Adrenal gland (tissue), 12 donors: ENCODE results near the gene NKAIN2. TPM values are rescaled to one million over a fixed set of nuclear protein-coding genes. Genes with fewer than 3 reads are reported as not detected.

ENCODE experiments used
- DNase-seq, 7 donors: peaks; one replicate each; pipeline ENCODE4 v3.0.0-alpha.2; 2019 to 2020
- H3K27ac ChIP-seq, 5 donors: fragments of 200-600 bp; sonication (generic) in 4 of 5; 1 replicate in 3 of 5; 2 replicates in 2 of 5; pipeline versions ENCODE4 v1.5.1 to v1.8.0; 2016 to 2020; ENCODE audit warnings: mild to moderate bottlenecking in 1 of 5
- H3K27me3 ChIP-seq: fragments of 200-600 bp; 2 replicates; pipeline ENCODE4 v1.8.0; 2021
- H3K36me3 ChIP-seq, 2 donors: fragments of 200-600 bp; replicated peaks in 1 of 2; 1 replicate in 1 of 2; 2 replicates in 1 of 2; pipeline versions ENCODE4 v1.5.1 to v1.8.0; 2018 to 2022
- H3K4me1 ChIP-seq, 2 donors: fragments of 200-600 bp; replicated peaks in 1 of 2; 1 replicate in 1 of 2; 2 replicates in 1 of 2; pipeline versions ENCODE4 v1.5.1 to v1.8.0; 2018 to 2021
- H3K4me3 ChIP-seq, 4 donors: fragments of 200-600 bp; sonication (generic) in 3 of 4; one replicate each; pipeline ENCODE4 v1.5.1; 2016 to 2018
- H3K9me3 ChIP-seq, 3 donors: fragments of 200-600 bp; sonication (generic) in 1 of 3; replicated peaks in 1 of 3; 1 replicate in 2 of 3; 2 replicates in 1 of 3; pipeline versions ENCODE4 v1.5.1 to v1.8.0; 2016 to 2021
- POLR2A ChIP-seq, 2 donors: fragments of 450-650 bp; IDR thresholded peaks; one replicate each; pipeline ENCODE4 v1.6.1; 2017; ENCODE audit warnings: antibody characterized with exemption in 2 of 2, mild to moderate bottlenecking in 2 of 2, moderate library complexity in 1 of 2
- WGBS, 4 donors: extraction: QIAGEN DNeasy Blood & Tissue Kit in 2 of 4; methylation state at CpG; one replicate each; pipeline versions ENCODE4 v1.1.5 to v1.1.7; 2013 to 2017; 5-methylcytosine and 5-hydroxymethylcytosine counted together
- intact Hi-C, 2 donors: fragments of 100-400 bp; cut with DNase I; formaldehyde crosslinking; loops; one replicate each; pipeline versions ENCODE4 v1.14.1 to v1.15.0; 2022 to 2023
- polyA plus RNA-seq, 3 donors: library from polyadenylated mRNA; stranded (reverse); fragments of 200-250 nt in 2 of 3; fragments of 350-450 nt in 1 of 3; fragmentation: Illumina TruSeq in 1 of 3; extraction: RNeasy Lipid Tissue Mini Kit (QIAGEN cat#74804) in 1 of 3; gene quantifications; one replicate each; pipeline ENCODE4 v1.2.3, GENCODE V29; 2013 to 2014
- total RNA-seq, 9 donors: library from RNA; depleted of rRNA in 4 of 9; stranded (reverse); fragments of >200 nt in 4 of 9; fragments of 120-200 nt in 1 of 9; fragmentation: NEBNext Ultra II Directional in 1 of 9; extraction: Animal tissue kit (Norgen Biotek cat#: 25700) in 1 of 9; gene quantifications; one replicate each; pipeline versions ENCODE4 v1.1.0 to v1.2.4, GENCODE V29; 2013 to 2023
- TF ChIP-seq, protein P1 (sequence below), 6 experiments: fragments of 450-650 bp in 4 of 6; fragments of 200-600 bp in 2 of 6; sonication (generic) in 1 of 6; IDR thresholded peaks; 1 replicate in 5 of 6; 2 replicates in 1 of 6; pipeline versions ENCODE4 v1.5.1 to v1.8.0; 2016 to 2021; ENCODE audit warnings: antibody characterized with exemption in 6 of 6, mild to moderate bottlenecking in 2 of 6, moderate library complexity in 1 of 6
- donor health status: healthy with polysubstance abuse.
- donor health status: Bipolar disorder and iron deficiency.
- donor health status: DM: yes; HTN: yes; CAD: no.
- donor health status: DM: no; HTN: no; CAD: no.
- donor health status: DM: no; HTN: no; CAD: no.
- donor health status: DM: yes; HTN: yes; CAD: no.

Gene NKAIN2
- total and polyA plus RNA-seq, 12 donors: under 0.01 to 0.61 (median 0.23) TPM; not detected in 3

DNA sequence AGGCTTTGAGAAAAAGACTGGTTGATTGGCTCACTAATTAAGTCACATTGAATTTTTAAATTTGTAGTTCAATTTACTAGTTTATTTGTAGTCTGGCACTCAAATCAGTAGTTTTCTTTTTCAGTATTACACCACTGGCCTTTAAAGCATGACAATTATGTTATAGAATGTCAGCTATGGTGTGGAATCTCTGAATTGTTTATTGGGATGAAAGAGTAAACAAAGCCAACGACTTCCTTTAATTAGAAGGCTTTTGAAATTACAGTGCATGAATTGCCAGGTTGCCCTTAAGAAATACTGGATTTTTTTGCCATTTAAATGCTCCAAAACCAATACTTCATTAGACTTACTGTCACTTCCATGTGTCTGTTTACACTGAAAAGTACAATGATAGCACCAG, 731.6 kb downstream of the NKAIN2 start:
- H3K9me3 ChIP-seq: no peaks in the 10 kb centered on the region
- no peaks in the 10 kb centered on the region for H3K4me1 ChIP-seq
- DNase-seq: no peak
- 31 to 40% (median 35%) methylated on average over 1 of the region's 1 CpG for WGBS, 4 donors
- no peaks in the 10 kb centered on the region for H3K36me3 ChIP-seq
- TF ChIP-seq POLR2A (IDR thresholded peaks at IDR 0.05): no peak
- TF ChIP-seq, protein P1, sequence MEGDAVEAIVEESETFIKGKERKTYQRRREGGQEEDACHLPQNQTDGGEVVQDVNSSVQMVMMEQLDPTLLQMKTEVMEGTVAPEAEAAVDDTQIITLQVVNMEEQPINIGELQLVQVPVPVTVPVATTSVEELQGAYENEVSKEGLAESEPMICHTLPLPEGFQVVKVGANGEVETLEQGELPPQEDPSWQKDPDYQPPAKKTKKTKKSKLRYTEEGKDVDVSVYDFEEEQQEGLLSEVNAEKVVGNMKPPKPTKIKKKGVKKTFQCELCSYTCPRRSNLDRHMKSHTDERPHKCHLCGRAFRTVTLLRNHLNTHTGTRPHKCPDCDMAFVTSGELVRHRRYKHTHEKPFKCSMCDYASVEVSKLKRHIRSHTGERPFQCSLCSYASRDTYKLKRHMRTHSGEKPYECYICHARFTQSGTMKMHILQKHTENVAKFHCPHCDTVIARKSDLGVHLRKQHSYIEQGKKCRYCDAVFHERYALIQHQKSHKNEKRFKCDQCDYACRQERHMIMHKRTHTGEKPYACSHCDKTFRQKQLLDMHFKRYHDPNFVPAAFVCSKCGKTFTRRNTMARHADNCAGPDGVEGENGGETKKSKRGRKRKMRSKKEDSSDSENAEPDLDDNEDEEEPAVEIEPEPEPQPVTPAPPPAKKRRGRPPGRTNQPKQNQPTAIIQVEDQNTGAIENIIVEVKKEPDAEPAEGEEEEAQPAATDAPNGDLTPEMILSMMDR (IDR thresholded peaks at IDR 0.05): no peak
- no peak overlapping the region for H3K4me3 ChIP-seq
- no peak overlapping the region for H3K27ac ChIP-seq
- H3K27me3 ChIP-seq: no peaks in the 10 kb centered on the region
- intact Hi-C loops: no loop called here

DNA sequence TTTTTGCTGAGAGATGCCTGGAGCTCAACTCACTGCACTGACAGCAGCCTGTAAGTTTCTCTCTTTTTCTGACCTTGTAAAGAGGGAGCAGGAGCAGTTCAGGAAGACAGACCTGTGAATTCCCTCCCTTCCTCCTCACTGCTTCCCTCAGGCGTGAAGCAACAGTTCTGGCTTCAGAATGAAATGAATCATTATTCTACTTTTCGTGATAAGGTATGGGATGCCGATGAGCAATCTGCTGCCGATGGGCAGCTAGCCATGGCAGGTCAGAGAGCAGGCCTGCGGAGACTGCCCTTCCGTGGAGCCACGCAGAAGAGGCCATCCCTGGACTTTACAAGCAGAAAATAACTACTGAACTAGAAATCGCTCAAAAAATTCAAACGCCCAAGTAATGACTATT, 732.1 kb downstream of the NKAIN2 start:
- Histone ChIP-seq H3K27ac (no peak overlapping the region), H3K9me3 (no peaks in the 10 kb centered on the region), H3K4me3 (no peak overlapping the region), H3K4me1 (no peaks in the 10 kb centered on the region), H3K36me3 (no peaks in the 10 kb centered on the region), H3K27me3 (no peaks in the 10 kb centered on the region)
- intact Hi-C loops: no loop called here
- peak in 3 of 7 donors; percentile 12 to 23 (median 17) for DNase-seq
- TF ChIP-seq POLR2A (IDR thresholded peaks at IDR 0.05): no peak
- TF ChIP-seq, protein P1 (IDR thresholded peaks at IDR 0.05): no peak
- 32 to 37% (median 34%) methylated on average over 9 of the region's 9 CpGs for WGBS, 4 donors

DNA sequence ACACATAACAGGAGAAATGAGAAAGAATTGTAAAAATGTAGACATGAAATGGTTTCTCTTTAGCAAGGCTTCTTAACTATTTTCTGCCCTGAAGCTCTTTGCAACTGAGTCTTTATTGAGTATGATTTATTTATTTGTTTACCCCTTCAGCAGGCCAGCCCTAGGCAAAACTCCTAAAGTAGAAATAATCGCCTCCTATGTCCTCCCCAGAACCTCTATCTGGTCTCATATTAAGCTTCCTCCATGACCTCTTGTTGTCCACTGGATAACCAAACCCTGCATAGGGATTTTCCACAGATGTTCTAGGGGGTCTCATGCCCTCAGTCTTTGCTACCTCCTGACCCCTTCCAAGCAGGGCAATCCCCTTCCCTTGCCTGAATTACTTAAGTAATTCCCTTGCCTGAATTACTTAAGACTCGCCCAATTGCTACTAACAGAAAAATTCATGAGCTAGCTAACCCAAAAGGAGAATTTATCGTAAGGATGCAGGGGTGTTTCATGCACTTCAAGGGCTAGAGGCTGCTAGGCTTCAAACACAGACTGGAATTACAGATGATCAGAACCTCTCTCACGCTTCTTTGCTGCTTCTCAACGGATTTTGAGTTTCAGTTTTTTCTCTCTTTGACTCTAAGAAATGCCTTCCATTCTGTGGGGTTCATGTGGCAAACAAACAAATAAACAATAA, 732.6 kb downstream of the NKAIN2 start:
- intact Hi-C loops: no loop called here

DNA sequence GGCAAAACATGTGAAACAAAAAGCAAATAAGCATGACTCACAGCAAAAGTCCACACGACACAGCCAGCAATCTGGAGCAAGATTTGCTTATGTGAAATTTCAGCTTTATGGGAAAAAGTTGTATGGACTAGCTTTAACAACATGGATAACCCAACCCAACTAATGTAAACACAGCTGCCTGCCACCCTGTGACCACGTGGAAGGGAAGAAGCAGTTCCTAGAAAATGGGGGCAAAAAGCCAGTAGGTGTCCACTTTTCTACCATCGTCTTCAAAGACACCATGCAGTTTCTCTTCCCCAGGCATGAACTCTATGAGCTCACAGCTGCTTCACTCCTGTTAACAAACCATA, 733.2 kb downstream of the NKAIN2 start:
- intact Hi-C loops: no loop called here
- no peaks in the 10 kb centered on the region for H3K27me3 ChIP-seq
- 50 to 65% (median 57%) methylated on average over 3 of the region's 3 CpGs for WGBS, 4 donors
- no peaks in the 10 kb centered on the region for H3K36me3 ChIP-seq
- DNase-seq: no peak
- no peak overlapping the region for H3K27ac ChIP-seq
- no peaks in the 10 kb centered on the region for H3K9me3 ChIP-seq
- no peak for TF ChIP-seq POLR2A (IDR thresholded peaks at IDR 0.05)
- TF ChIP-seq, protein P1 (IDR thresholded peaks at IDR 0.05): no peak
- H3K4me1 ChIP-seq: no peaks in the 10 kb centered on the region
- H3K4me3 ChIP-seq: no peak overlapping the region

More for the DNA sequence above, 732.6 kb downstream of the NKAIN2 start:
- H3K27ac ChIP-seq: no peak overlapping the region
- no peaks in the 10 kb centered on the region for H3K9me3 ChIP-seq
- no peaks in the 10 kb centered on the region for H3K4me1 ChIP-seq
- H3K36me3 ChIP-seq: no peaks in the 10 kb centered on the region
- no peaks in the 10 kb centered on the region for H3K27me3 ChIP-seq
- no peak overlapping the region for H3K4me3 ChIP-seq
- no peak for DNase-seq
- TF ChIP-seq, protein P1 (IDR thresholded peaks at IDR 0.05): no peak
- TF ChIP-seq POLR2A (IDR thresholded peaks at IDR 0.05): no peak
- WGBS, 4 donors: 70 to 80% (median 74%) methylated on average over 5 of the region's 5 CpGs
